Endothelial cell of umbilical vein (primary cell): ENCODE data around the gene TRIP10.

ENCODE experiments used
- EZH2 ChIP-seq: IDR thresholded peaks from 2 replicates; pipeline ENCODE4 v1.6.1; 2012; ENCODE audit warnings: borderline replicate concordance, low read depth, mild to moderate bottlenecking, moderate library complexity, low read length, inconsistent platforms; ENCODE audit not compliant: severe bottlenecking
- POLR2A ChIP-seq: IDR thresholded peaks from 2 replicates; pipeline ENCODE4 v1.6.1; 2012; ENCODE audit warnings: low read depth, mild to moderate bottlenecking, control low read depth, low read length
- POLR2AphosphoS5 ChIP-seq: IDR thresholded peaks from 2 replicates; pipeline ENCODE4 v1.6.1; 2012; ENCODE audit warnings: low read depth, mild to moderate bottlenecking, control low read depth, low read length, moderate library complexity; ENCODE audit not compliant: insufficient read depth
- TF ChIP-seq, protein P1 (sequence below), 2 donors: IDR thresholded peaks; 1 replicate in 1 of 2; 2 replicates in 1 of 2; pipeline ENCODE4 v1.5.1; 2011; ENCODE audit warnings: low read length in 2 of 2, mild to moderate bottlenecking in 2 of 2, moderate library complexity in 2 of 2, control low read depth in 1 of 2, inconsistent platforms in 1 of 2, low read depth in 1 of 2; ENCODE audit not compliant: insufficient read depth in 1 of 2; ENCODE audit errors: extremely low read depth in 1 of 2

DNA sequence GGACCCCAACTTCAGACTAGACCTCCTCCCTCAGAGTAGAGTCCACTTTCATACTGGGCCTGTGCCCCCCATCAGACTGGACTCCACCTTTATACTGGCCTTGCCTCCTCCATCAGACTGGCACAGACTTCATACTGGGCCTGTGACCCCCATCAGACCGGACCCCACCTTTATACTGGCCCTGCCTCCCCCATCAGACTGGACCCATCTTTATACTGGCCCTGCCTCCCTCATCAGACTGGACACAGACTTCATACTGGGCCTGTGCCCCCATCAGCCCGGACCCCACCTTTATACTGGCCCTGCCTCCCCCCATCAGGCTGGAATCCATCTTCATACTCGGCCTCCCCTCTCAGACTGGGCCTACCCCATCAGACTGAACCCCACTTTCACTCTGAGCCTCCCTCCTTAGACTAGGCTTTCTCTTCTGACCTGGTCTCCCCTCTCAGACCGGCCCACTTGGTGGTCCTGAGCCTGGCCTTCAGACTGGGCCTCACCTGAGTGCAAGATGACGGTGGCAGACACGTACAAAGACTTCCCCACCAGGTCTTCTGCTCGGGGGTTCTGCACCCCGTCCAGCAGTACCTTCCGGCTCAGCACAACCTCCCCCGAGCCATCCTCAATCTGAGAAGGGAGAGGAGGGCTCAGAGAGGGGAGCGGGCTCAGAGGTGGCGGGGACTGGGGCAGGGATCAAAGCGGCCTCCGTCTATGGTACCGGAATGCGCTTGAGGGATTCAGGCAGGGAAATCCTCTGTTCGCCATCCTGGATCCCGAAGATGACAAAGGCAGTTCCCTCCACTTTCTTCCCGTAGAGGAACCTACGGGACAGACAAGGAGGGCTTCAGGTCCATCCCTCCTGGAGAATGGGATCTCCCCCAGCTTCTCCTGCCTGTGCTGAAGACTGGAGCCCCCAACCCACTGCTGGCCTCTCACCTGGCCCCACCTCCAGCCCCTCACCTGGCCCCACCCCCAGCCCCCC, 26.5 kb upstream of the TRIP10 start:
- TF ChIP-seq, protein P1, sequence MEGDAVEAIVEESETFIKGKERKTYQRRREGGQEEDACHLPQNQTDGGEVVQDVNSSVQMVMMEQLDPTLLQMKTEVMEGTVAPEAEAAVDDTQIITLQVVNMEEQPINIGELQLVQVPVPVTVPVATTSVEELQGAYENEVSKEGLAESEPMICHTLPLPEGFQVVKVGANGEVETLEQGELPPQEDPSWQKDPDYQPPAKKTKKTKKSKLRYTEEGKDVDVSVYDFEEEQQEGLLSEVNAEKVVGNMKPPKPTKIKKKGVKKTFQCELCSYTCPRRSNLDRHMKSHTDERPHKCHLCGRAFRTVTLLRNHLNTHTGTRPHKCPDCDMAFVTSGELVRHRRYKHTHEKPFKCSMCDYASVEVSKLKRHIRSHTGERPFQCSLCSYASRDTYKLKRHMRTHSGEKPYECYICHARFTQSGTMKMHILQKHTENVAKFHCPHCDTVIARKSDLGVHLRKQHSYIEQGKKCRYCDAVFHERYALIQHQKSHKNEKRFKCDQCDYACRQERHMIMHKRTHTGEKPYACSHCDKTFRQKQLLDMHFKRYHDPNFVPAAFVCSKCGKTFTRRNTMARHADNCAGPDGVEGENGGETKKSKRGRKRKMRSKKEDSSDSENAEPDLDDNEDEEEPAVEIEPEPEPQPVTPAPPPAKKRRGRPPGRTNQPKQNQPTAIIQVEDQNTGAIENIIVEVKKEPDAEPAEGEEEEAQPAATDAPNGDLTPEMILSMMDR (IDR thresholded peaks at IDR 0.05; ENCODE audit: extremely low read depth in 1 of 2, insufficient read depth in 1 of 2, low read depth in 1 of 2, low read length in 2 of 2) = no peak
- no peak for TF ChIP-seq POLR2A
- no peak for TF ChIP-seq POLR2AphosphoS5
- TF ChIP-seq EZH2 = no peak
